ENCODE data around the gene SPIN2B. TPM values are rescaled to one million over a fixed set of nuclear protein-coding genes. Genes with fewer than 3 reads are reported as not detected.

SPIN2B gene
- total RNA-seq, 6 donors from 2014 or later = 4.0 to 19.9 (median 8.7) TPM

DNA sequence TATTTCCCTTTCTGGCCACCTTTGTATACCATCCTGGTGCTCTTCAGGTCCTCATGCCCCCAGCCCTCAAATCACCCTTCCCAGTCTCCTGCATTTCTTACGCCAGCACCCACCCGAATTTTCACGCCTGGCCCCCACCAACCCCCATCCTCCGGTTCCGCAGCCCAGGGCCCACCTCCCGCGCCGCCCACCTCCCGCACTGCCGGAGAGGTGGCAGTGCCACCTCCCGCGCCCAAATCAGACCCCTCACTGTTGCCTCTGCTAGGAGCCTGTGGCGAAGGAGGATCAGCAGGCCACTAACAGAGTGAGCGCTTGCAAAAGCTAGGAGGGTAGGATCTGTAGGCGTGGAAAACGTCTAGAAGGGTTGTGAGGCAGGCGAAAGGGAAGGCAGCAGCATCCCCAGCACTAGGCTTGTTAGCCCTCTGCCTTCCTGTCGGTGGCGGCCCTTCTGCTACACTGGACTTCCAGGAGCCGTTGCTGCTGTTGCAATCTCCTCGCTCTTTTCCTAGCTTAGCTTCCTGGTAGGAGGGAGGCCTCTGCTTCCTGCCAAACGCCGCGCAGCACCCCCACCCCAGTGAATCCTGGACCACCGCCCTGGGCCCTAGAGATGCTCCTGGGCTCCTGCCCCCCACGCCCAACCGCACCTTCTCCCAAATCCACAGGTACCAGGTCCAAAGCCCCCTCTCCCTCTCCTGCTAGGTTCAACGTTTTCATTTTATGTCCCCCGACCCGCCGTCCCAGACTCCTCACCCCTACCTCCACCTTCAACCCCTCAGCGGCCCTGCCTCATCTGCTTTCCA, 51.0 kb downstream of the SPIN2B start:
- Histone ChIP-seq H3K27me3 (no peaks in the 10 kb centered on the region), H3K9me3 (no peaks in the 10 kb centered on the region), H3K4me3 (no peak overlapping the region), H3K4me1 (no peaks in the 10 kb centered on the region), H3K27ac (no peak overlapping the region), H3K36me3 (no peaks in the 10 kb centered on the region)
- TF ChIP-seq, protein P1, sequence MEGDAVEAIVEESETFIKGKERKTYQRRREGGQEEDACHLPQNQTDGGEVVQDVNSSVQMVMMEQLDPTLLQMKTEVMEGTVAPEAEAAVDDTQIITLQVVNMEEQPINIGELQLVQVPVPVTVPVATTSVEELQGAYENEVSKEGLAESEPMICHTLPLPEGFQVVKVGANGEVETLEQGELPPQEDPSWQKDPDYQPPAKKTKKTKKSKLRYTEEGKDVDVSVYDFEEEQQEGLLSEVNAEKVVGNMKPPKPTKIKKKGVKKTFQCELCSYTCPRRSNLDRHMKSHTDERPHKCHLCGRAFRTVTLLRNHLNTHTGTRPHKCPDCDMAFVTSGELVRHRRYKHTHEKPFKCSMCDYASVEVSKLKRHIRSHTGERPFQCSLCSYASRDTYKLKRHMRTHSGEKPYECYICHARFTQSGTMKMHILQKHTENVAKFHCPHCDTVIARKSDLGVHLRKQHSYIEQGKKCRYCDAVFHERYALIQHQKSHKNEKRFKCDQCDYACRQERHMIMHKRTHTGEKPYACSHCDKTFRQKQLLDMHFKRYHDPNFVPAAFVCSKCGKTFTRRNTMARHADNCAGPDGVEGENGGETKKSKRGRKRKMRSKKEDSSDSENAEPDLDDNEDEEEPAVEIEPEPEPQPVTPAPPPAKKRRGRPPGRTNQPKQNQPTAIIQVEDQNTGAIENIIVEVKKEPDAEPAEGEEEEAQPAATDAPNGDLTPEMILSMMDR (IDR thresholded peaks at IDR 0.05) = no peak
- TF ChIP-seq POLR2AphosphoS5 (IDR thresholded peaks at IDR 0.05) (no peak), EP300 (IDR thresholded peaks at IDR 0.05) (no peak)
- ATAC-seq (ENCODE audit: low FRiP score in 2 of 2) = peak in 1 of 2 donors; percentile 22
- 72 to 86% methylated on average over 21 to 32 of the region's 32 CpGs for WGBS, 2 donors
- peak in 1 of 2 donors; percentile 24 for DNase-seq

Other genes starting within 250 kb of the SPIN2B start
- gene SPIN3, start 126.0 kb downstream of the SPIN2B start, total RNA-seq = 10 to 100 TPM in 3 of 6 donors, 1 to 10 TPM in 3; 4.7 to 41.9 (median 10.0) TPM
- 1 to 10 TPM in 2 of 6 donors, under 1 TPM in 3, not detected in 1; 0.20 to 2.1 (median 0.54) TPM for gene SPIN2A, start 15.8 kb upstream of the SPIN2B start, total RNA-seq
- gene FAAH2, start 165.2 kb upstream of the SPIN2B start, total RNA-seq = 10 to 100 TPM in 3 of 6 donors, 1 to 10 TPM in 3; 4.5 to 21.4 (median 9.3) TPM

Measured in upper lobe of left lung (tissue), 6 donors.